ENCODE measurements around the gene CCSER1. TPM values are rescaled to one million over a fixed set of nuclear protein-coding genes. Genes with fewer than 3 reads are reported as not detected.

The CCSER1 gene
- polyA plus RNA-seq, 1 experiment = not detected

DNA sequence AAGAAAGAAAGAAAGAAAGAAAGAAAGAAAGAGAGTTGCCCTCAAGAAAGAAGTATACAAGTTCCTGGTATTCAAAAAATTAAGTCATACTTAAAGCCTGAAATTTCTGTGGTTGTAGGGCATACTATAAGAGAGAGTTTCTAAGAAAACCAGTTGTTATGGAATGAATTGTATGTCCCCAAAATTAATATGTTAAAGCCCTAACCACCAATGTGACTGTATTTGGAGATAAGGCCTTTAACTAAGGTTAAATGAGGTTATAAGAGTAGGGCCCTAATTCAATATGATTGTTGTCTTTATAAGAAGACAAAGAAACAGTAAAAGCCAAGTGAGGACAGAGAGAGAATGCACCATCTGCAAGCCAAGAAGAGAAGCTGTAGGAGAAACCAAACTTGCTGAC is 521.1 kb downstream of the CCSER1 start:
- TF ChIP-seq, protein P1, sequence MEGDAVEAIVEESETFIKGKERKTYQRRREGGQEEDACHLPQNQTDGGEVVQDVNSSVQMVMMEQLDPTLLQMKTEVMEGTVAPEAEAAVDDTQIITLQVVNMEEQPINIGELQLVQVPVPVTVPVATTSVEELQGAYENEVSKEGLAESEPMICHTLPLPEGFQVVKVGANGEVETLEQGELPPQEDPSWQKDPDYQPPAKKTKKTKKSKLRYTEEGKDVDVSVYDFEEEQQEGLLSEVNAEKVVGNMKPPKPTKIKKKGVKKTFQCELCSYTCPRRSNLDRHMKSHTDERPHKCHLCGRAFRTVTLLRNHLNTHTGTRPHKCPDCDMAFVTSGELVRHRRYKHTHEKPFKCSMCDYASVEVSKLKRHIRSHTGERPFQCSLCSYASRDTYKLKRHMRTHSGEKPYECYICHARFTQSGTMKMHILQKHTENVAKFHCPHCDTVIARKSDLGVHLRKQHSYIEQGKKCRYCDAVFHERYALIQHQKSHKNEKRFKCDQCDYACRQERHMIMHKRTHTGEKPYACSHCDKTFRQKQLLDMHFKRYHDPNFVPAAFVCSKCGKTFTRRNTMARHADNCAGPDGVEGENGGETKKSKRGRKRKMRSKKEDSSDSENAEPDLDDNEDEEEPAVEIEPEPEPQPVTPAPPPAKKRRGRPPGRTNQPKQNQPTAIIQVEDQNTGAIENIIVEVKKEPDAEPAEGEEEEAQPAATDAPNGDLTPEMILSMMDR (IDR thresholded peaks at IDR 0.05; ENCODE audit: insufficient read depth, low read depth, low read length) = no peak
- no peak for DNase-seq (ENCODE audit: low read depth)
- CTCF ChIA-PET = no interaction called here
- Histone ChIP-seq H3K4me3 (ENCODE audit: low read depth, low read length) (no peak overlapping the region), H3K27me3 (ENCODE audit: control insufficient read depth, insufficient read depth, low read length) (no peaks in the 10 kb centered on the region), H3K36me3 (ENCODE audit: control insufficient read depth, insufficient read depth, low read length) (no peaks in the 10 kb centered on the region)
- POLR2A ChIA-PET = no interaction called here

GRCh38 chr4:90648791-90649190 is 521.6 kb downstream of the CCSER1 start:
- CTCF ChIA-PET = no interaction called here
- TF ChIP-seq, protein P1 (IDR thresholded peaks at IDR 0.05; ENCODE audit: insufficient read depth, low read depth, low read length) = no peak
- H3K36me3 ChIP-seq (ENCODE audit: control insufficient read depth, insufficient read depth, low read length) = no peaks in the 10 kb centered on the region
- no peak for DNase-seq (ENCODE audit: low read depth)
- POLR2A ChIA-PET = no interaction called here
- no peak overlapping the region for H3K4me3 ChIP-seq (ENCODE audit: low read depth, low read length)
- H3K27me3 ChIP-seq (ENCODE audit: control insufficient read depth, insufficient read depth, low read length) = no peaks in the 10 kb centered on the region

DNA sequence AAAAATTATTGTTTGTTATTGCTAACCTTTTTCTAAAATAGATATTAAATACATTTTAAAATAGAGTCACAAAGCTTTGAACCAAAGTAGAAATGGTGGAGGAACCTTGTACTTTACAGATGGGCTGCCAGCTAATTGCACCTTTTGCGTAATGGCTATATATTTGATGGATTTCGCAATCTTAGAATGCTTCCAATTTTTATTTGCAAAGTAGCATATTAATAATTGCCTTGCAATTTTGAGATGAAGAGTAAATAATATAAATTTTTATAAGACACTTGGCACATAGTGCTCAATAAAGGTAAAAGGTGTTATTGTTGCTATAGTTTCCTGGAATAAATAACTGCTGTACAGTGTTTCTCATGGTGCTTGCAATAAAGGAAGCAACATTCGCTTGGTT is 533.5 kb downstream of the CCSER1 start:
- TF ChIP-seq, protein P1 (IDR thresholded peaks at IDR 0.05; ENCODE audit: insufficient read depth, low read depth, low read length) = no peak
- Histone ChIP-seq H3K36me3 (ENCODE audit: control insufficient read depth, insufficient read depth, low read length) (no peaks in the 10 kb centered on the region), H3K4me3 (ENCODE audit: low read depth, low read length) (no peak overlapping the region), H3K27me3 (ENCODE audit: control insufficient read depth, insufficient read depth, low read length) (no peaks in the 10 kb centered on the region)
- CTCF ChIA-PET = no interaction called here
- POLR2A ChIA-PET = no interaction called here
- no peak for DNase-seq (ENCODE audit: low read depth)

DNA sequence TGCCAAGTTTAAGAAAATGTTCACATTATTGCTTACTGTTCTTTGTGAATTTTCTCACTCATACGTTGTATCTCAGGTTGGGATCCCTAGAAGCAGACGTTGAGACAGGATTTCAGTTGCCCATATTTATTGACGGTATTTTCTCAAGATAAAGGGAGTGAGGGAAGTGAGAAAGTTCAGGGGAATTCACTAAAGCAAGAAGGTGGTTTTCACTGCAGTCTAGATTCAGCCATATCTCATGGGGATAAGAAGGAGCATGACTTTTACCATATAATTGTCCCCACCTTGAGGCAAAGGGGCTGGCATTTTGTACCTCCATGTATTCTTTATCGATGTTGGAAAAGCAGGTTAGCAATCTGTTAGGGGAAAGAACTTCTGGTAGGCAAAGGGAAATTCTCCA is 543.0 kb downstream of the CCSER1 start:
- H3K36me3 ChIP-seq (ENCODE audit: control insufficient read depth, insufficient read depth, low read length) = no peaks in the 10 kb centered on the region
- H3K27me3 ChIP-seq (ENCODE audit: control insufficient read depth, insufficient read depth, low read length) = no peaks in the 10 kb centered on the region
- CTCF ChIA-PET = no interaction called here
- TF ChIP-seq, protein P1 (IDR thresholded peaks at IDR 0.05; ENCODE audit: insufficient read depth, low read depth, low read length) = no peak
- DNase-seq (ENCODE audit: low read depth) = no peak
- H3K4me3 ChIP-seq (ENCODE audit: low read depth, low read length) = no peak overlapping the region
- POLR2A ChIA-PET = no interaction called here

DNA sequence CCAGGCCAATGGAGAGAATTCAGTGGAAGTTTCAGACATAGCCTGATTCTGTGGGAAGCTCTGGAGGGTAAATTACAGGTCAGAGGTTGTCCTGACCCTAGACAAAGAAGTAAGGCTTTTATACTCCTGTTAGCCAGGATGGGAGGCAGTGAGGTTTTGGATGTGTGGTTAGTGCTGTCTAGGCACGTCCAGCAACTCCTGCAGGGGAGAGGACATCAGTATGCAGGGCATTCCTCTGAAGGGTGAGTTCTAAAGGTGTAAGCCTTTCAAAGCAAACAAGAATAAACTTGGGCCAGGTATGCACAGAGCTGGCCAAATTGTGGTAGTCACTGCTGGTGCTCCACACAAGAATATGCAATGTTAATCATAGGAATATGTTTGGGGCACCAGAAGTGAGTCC is 562.5 kb downstream of the CCSER1 start:
- Histone ChIP-seq H3K4me3 (ENCODE audit: low read depth, low read length) (no peak overlapping the region), H3K36me3 (ENCODE audit: control insufficient read depth, insufficient read depth, low read length) (no peaks in the 10 kb centered on the region), H3K27me3 (ENCODE audit: control insufficient read depth, insufficient read depth, low read length) (no peaks in the 10 kb centered on the region)
- TF ChIP-seq, protein P1 (IDR thresholded peaks at IDR 0.05; ENCODE audit: insufficient read depth, low read depth, low read length) = no peak
- DNase-seq (ENCODE audit: low read depth) = no peak
- POLR2A ChIA-PET = no interaction called here
- CTCF ChIA-PET = no interaction called here

Data from BJ (cell line).